OCI-LY1 (cell line): ENCODE data around the gene GPR65.

Experiments used
- H2AFZ ChIP-seq: fragments of 200-600 bp; sonication (generic), shearing (Covaris generic); 2 replicates; pipeline ENCODE4 v1.6.0; 2014; ENCODE audit warnings: antibody characterized with exemption, mild to moderate bottlenecking, low read length
- H3F3A ChIP-seq: fragments of 200-600 bp; sonication (generic), shearing (Covaris generic); 2 replicates; pipeline ENCODE4 v1.6.0; 2014; ENCODE audit warnings: mild to moderate bottlenecking, antibody characterized with exemption, low read length, moderate library complexity; ENCODE audit not compliant: insufficient read depth
- H3K27ac ChIP-seq: fragments of 200-600 bp; sonication (generic); 2 replicates; pipeline ENCODE4 v1.5.1; 2014; ENCODE audit warnings: low read length, mixed run types, mild to moderate bottlenecking, low read depth; ENCODE audit not compliant: poor library complexity, severe bottlenecking
- H3K27me3 ChIP-seq: fragments of 200-600 bp; sonication (generic); 2 replicates; pipeline ENCODE4 v1.6.0; 2014; ENCODE audit warnings: antibody characterized with exemption, mild to moderate bottlenecking, low read length, moderate library complexity; ENCODE audit not compliant: insufficient read depth
- H3K36me3 ChIP-seq: fragments of 200-600 bp; sonication (generic); 2 replicates; pipeline ENCODE4 v1.6.1; 2014; ENCODE audit warnings: mild to moderate bottlenecking, antibody characterized with exemption, low read length, moderate library complexity, mixed read lengths; ENCODE audit not compliant: insufficient read depth
- H3K4me1 ChIP-seq: fragments of 200-600 bp; sonication (generic); 2 replicates; pipeline ENCODE4 v1.5.1; 2014; ENCODE audit warnings: mild to moderate bottlenecking, low read length, moderate library complexity; ENCODE audit not compliant: insufficient read depth, severe bottlenecking
- H3K4me2 ChIP-seq: fragments of 200-600 bp; sonication (generic), shearing (Covaris generic); 2 replicates; pipeline ENCODE4 v1.6.1; 2014; ENCODE audit warnings: low read length
- H3K4me3 ChIP-seq: fragments of 200-600 bp; sonication (generic); 2 replicates; pipeline ENCODE4 v1.5.1; 2014; ENCODE audit warnings: low read length, low read depth, mild to moderate bottlenecking, mixed read lengths; ENCODE audit not compliant: poor library complexity, severe bottlenecking
- H3K79me2 ChIP-seq: fragments of 200-600 bp; shearing (Covaris generic); 2 replicates; pipeline ENCODE4 v1.6.1; 2016; ENCODE audit warnings: mixed run types, low read length, mixed read lengths; ENCODE audit not compliant: insufficient read depth
- H3K9ac ChIP-seq: fragments of 200-600 bp; sonication (generic), shearing (Covaris generic); 2 replicates; pipeline ENCODE4 v1.6.1; 2014; ENCODE audit warnings: mild to moderate bottlenecking, low read length, mixed read lengths
- H3K9me2 ChIP-seq: fragments of 200-600 bp; sonication (generic), shearing (Covaris generic); 2 replicates; pipeline ENCODE4 v1.6.1; 2014; ENCODE audit warnings: low read depth, mild to moderate bottlenecking, low read length, mixed read lengths
- H3K9me3 ChIP-seq: fragments of 200-600 bp; shearing (Covaris generic); 2 replicates; pipeline ENCODE4 v1.6.1; 2014; ENCODE audit warnings: low read length, mixed read lengths
- H4K20me1 ChIP-seq: fragments of 200-600 bp; sonication (generic), shearing (Covaris generic); 2 replicates; pipeline ENCODE4 v1.6.0; 2016; ENCODE audit warnings: mild to moderate bottlenecking, low read length; ENCODE audit not compliant: insufficient read depth
- CTCF ChIP-seq: fragments of 200-600 bp; sonication (generic), shearing (Covaris generic); IDR thresholded peaks from 2 replicates; pipeline ENCODE4 v1.5.1; 2017; ENCODE audit warnings: mild to moderate bottlenecking, antibody characterized with exemption, low read length, moderate library complexity, mixed read lengths
- EZH2 ChIP-seq: fragments of 200-600 bp; sonication (generic), shearing (Covaris generic); IDR thresholded peaks from 2 replicates; pipeline ENCODE4 v1.8.0; 2017; ENCODE audit warnings: borderline replicate concordance, mixed run types, mild to moderate bottlenecking, antibody characterized with exemption, low read length, moderate library complexity, mixed read lengths

GPR65 gene

GRCh38 chr14:87971010-87971409 is 33.9 kb upstream of the GPR65 start:
- no peaks in the 10 kb centered on the region for H3F3A ChIP-seq
- H3K79me2 ChIP-seq, result no peaks in the 10 kb centered on the region
- peaks cover 3% of the 10 kb centered on the region; the same call in 1 of the 2 replicates for H3K36me3 ChIP-seq
- H3K9me2 ChIP-seq, result no peaks in the 10 kb centered on the region
- H3K4me2 ChIP-seq, result no peak overlapping the region
- no peak overlapping the region for H3K4me3 ChIP-seq
- H4K20me1 ChIP-seq, result no peaks in the 10 kb centered on the region
- H3K9ac ChIP-seq, result no peak overlapping the region
- H3K27me3 ChIP-seq, result no peaks in the 10 kb centered on the region
- H3K27ac ChIP-seq, result no peak overlapping the region
- no peak overlapping the region for H2AFZ ChIP-seq
- TF ChIP-seq EZH2, result no peak
- no peak for TF ChIP-seq CTCF
- H3K4me1 ChIP-seq, result no peaks in the 10 kb centered on the region
- no peaks in the 10 kb centered on the region for H3K9me3 ChIP-seq

GRCh38 chr14:87975636-87976035 is 29.3 kb upstream of the GPR65 start:
- no peak overlapping the region for H2AFZ ChIP-seq
- H3K27me3 ChIP-seq, result no peaks in the 10 kb centered on the region
- H3K4me3 ChIP-seq, result no peak overlapping the region
- H3K9ac ChIP-seq, result no peak overlapping the region
- no peak overlapping the region for H3K27ac ChIP-seq
- peaks cover 2% of the 10 kb centered on the region; the same call in 1 of the 2 replicates for H3K36me3 ChIP-seq
- H3K79me2 ChIP-seq, result no peaks in the 10 kb centered on the region
- no peaks in the 10 kb centered on the region for H3K4me1 ChIP-seq
- no peaks in the 10 kb centered on the region for H3K9me2 ChIP-seq
- H3K4me2 ChIP-seq, result no peak overlapping the region
- no peaks in the 10 kb centered on the region for H3F3A ChIP-seq
- H4K20me1 ChIP-seq, result no peaks in the 10 kb centered on the region
- no peaks in the 10 kb centered on the region for H3K9me3 ChIP-seq
- TF ChIP-seq EZH2, result no peak
- TF ChIP-seq CTCF, result no peak

GRCh38 chr14:87979689-87980088 is 25.2 kb upstream of the GPR65 start:
- Histone ChIP-seq H3K4me1 (no peaks in the 10 kb centered on the region), H3K9ac (no peak overlapping the region), H3K4me2 (no peak overlapping the region), H3K27ac (no peak overlapping the region), H3K4me3 (no peak overlapping the region), H3F3A (no peaks in the 10 kb centered on the region), H3K9me3 (no peaks in the 10 kb centered on the region), H3K36me3 (peaks cover 7% of the 10 kb centered on the region; the same call in 1 of the 2 replicates), H3K79me2 (no peaks in the 10 kb centered on the region), H2AFZ (no peak overlapping the region), H4K20me1 (no peaks in the 10 kb centered on the region), H3K9me2 (no peaks in the 10 kb centered on the region), H3K27me3 (no peaks in the 10 kb centered on the region)
- TF ChIP-seq CTCF (no peak), EZH2 (no peak)
